ENCODE data around the gene ID2.
"Not testable (repeated sequence)": the region's sequence is repeated elsewhere in the genome, so short reads cannot be mapped to it uniquely, and the experiment has no call there.

Gene ID2

DNA sequence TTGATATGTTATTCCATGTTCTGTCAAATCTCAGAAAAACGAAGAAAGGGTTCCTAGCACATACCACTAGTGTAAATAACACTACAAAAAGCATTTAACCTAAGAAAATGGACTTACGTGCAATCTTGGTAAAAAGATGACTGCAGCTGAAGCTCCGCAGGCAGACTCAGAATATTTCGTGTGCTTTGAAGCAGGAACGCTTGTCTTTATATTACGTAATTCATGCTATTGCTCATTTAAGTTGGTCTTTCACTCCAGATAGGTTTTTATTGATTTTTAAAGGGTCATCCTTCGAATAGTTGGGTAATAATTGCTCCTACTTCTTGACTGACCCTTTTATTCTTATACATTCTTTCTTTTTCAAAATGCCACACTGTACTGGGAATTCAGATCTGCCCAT lies 44.0 kb downstream of the ID2 start:
- no peak for DNase-seq (ENCODE audit: low read depth in 4 of 4, low spot score in 1 of 4)

DNA sequence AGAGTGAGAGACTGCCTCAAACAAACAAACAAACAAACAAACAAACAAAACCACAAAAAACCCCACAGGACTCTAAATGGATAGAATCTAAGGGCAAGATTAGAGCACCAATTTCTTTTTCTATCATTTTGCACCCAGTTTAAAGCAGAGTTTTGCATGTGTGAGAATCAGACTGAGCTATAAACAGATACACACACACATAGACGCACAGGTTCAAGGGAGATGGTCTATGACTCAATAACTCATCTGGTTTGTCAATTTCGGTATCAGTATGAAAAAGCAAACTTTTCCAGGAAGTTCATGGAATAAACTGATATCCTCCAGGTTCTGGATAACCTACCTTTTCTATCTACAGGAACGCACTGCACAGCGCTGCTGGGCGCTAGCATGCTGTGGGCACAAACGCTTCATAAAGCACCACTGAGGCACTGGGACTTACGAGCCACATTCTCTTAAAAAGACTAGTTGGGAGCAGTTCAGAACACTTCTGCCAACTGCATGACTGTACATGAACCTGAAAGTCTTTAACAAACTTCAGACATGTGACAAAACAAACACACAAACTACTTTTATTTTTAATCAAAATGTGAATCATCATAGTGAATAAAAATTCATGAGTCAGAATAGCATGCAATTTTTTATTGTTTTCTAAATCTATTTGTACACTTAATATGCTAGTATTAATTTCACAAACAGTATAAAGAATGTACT lies 46.6 kb downstream of the ID2 start:
- DNase-seq (ENCODE audit: low read depth in 4 of 4, low spot score in 1 of 4): no peak

GRCh38 chr2:8729101-8729500 lies 47.2 kb downstream of the ID2 start:
- not testable (repeated sequence) for DNase-seq (ENCODE audit: low read depth in 4 of 4, low spot score in 1 of 4)

DNA sequence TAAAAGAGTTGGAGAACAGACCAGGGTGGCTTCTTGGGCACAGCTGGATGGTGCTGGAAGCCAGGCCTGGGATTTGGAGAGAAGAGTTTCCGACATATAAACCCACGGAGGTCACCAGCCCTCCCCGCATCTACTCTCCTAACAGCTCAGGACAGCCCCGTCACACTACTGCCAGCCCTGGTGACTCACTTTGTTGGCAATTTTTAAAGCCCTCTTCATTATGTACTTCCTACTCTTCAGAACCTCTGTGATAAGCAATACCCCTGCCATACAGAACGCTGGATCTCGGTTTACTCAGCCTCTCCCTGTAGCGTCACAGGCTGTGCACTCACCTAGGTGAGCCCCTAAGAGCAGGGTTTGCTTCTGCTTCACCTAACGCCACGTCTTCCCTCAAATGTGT lies 48.1 kb downstream of the ID2 start:
- no peak for DNase-seq (ENCODE audit: low read depth in 4 of 4, low spot score in 1 of 4)

- no peak for DNase-seq (ENCODE audit: low read depth in 4 of 4, low spot score in 1 of 4)
Observed at GRCh38 chr2:8732601-8733000, 50.7 kb downstream of the ID2 start.

All from stimulated activated CD4-positive, alpha-beta T cell treated with anti-CD3 and anti-CD28 coated beads, Interleukin-1b, Interleukin-23, amount 100 ng/mL, for 24 hours (primary cell).